H9 (cell line): ENCODE measurements around the gene TREML2. TPM values are rescaled to one million over a fixed set of nuclear protein-coding genes. Genes with fewer than 3 reads are reported as not detected.

Experiments used
- DNase-seq: peaks from one replicate; pipeline ENCODE4 v3.0.0-alpha.2; 2017
- H2AFZ ChIP-seq: one replicate; pipeline ENCODE4 v1.6.1; 2013; ENCODE audit warnings: mild to moderate bottlenecking, low read length, control low read depth, moderate library complexity
- H2AK5ac ChIP-seq: 2 replicates; pipeline ENCODE4 v1.6.1; 2013; ENCODE audit warnings: low read length, control low read depth, mixed read lengths; ENCODE audit not compliant: insufficient read length
- H2BK120ac ChIP-seq: one replicate; pipeline ENCODE4 v1.6.1; 2013; ENCODE audit warnings: low read depth, mild to moderate bottlenecking, low read length, control low read depth, inconsistent platforms; ENCODE audit not compliant: poor library complexity, severe bottlenecking
- H2BK12ac ChIP-seq: 2 replicates; pipeline ENCODE4 v1.6.1; 2013; ENCODE audit warnings: low read length, control low read depth, mixed read lengths, low read depth; ENCODE audit not compliant: insufficient read length
- H2BK15ac ChIP-seq: 2 replicates; pipeline ENCODE4 v1.6.1; 2013; ENCODE audit warnings: low read depth, low read length, control low read depth
- H2BK20ac ChIP-seq: one replicate; pipeline ENCODE4 v1.6.1; 2013; ENCODE audit warnings: low read depth, mild to moderate bottlenecking, low read length, control low read depth, inconsistent platforms; ENCODE audit not compliant: poor library complexity, severe bottlenecking
- H2BK5ac ChIP-seq: 2 replicates; pipeline ENCODE4 v1.6.1; 2013; ENCODE audit warnings: low read length, control low read depth, mixed read lengths; ENCODE audit not compliant: insufficient read length
- H3K14ac ChIP-seq: 2 replicates; pipeline ENCODE4 v1.6.1; 2013; ENCODE audit warnings: low read length, control low read depth; ENCODE audit not compliant: insufficient read depth
- H3K18ac ChIP-seq: 2 replicates; pipeline ENCODE4 v1.6.1; 2013; ENCODE audit warnings: low read depth, mild to moderate bottlenecking, mixed read lengths, low read length, control low read depth; ENCODE audit not compliant: insufficient read length
- H3K23ac ChIP-seq: 2 replicates; pipeline ENCODE4 v1.6.1; 2013; ENCODE audit warnings: low read length, control low read depth, mixed read lengths, low read depth; ENCODE audit not compliant: insufficient read length
- H3K23me2 ChIP-seq: 2 replicates; pipeline ENCODE4 v1.6.1; 2013; ENCODE audit warnings: low read depth, mild to moderate bottlenecking, mixed read lengths, low read length, control low read depth; ENCODE audit not compliant: insufficient read length, poor library complexity, severe bottlenecking
- H3K27ac ChIP-seq: 2 replicates; pipeline ENCODE4 v1.5.1; 2013; ENCODE audit warnings: low read length, control low read depth, mixed read lengths, low read depth; ENCODE audit not compliant: insufficient read length
- H3K27me3 ChIP-seq: 2 replicates; pipeline ENCODE4 v1.6.1; 2013; ENCODE audit warnings: low read length, control low read depth, inconsistent platforms; ENCODE audit not compliant: insufficient read depth
- H3K4ac ChIP-seq: 2 replicates; pipeline ENCODE4 v1.6.1; 2013; ENCODE audit warnings: low read depth, mild to moderate bottlenecking, control low read depth, inconsistent platforms, low read length, moderate library complexity
- H3K4me1 ChIP-seq: 2 replicates; pipeline ENCODE4 v1.6.1; 2013; ENCODE audit warnings: low read length, control low read depth, inconsistent platforms; ENCODE audit not compliant: insufficient read depth
- H3K4me2 ChIP-seq: 2 replicates; pipeline ENCODE4 v1.6.1; 2013; ENCODE audit warnings: low read length, control low read depth, mixed read lengths; ENCODE audit not compliant: insufficient read length, insufficient read depth
- H3K56ac ChIP-seq: 2 replicates; pipeline ENCODE4 v1.6.1; 2013; ENCODE audit warnings: low read depth, mild to moderate bottlenecking, mixed read lengths, low read length, control low read depth; ENCODE audit not compliant: insufficient read length
- H3K79me1 ChIP-seq: 2 replicates; pipeline ENCODE4 v1.6.1; 2013; ENCODE audit warnings: low read depth, mild to moderate bottlenecking, moderate library complexity, low read length, control low read depth, inconsistent platforms; ENCODE audit not compliant: insufficient read depth, poor library complexity, severe bottlenecking
- H3K79me2 ChIP-seq: 2 replicates; pipeline ENCODE4 v1.6.1; 2013; ENCODE audit warnings: low read length, control low read depth, inconsistent platforms; ENCODE audit not compliant: insufficient read depth
- H3K9ac ChIP-seq: 2 replicates; pipeline ENCODE4 v1.6.1; 2013; ENCODE audit warnings: low read length, control low read depth, mixed read lengths; ENCODE audit not compliant: insufficient read length; ENCODE audit errors: extremely low read depth
- H3K9me3 ChIP-seq: one replicate; pipeline ENCODE4 v1.6.1; 2013; ENCODE audit warnings: low read depth, low read length, inconsistent platforms; ENCODE audit not compliant: control insufficient read depth
- H3T11ph ChIP-seq: one replicate; pipeline ENCODE4 v1.6.1; 2013; ENCODE audit warnings: mild to moderate bottlenecking, low read length, control low read depth, inconsistent platforms
- H4K20me1 ChIP-seq: one replicate; pipeline ENCODE4 v1.6.1; 2013; ENCODE audit not compliant: control insufficient read depth, insufficient read length, insufficient read depth
- H4K5ac ChIP-seq: 2 replicates; pipeline ENCODE4 v1.6.1; 2013; ENCODE audit warnings: low read depth, mild to moderate bottlenecking, mixed read lengths, low read length, control low read depth; ENCODE audit not compliant: insufficient read length
- H4K8ac ChIP-seq: replicated peaks from 2 replicates; pipeline ENCODE4 v1.6.1; 2013; ENCODE audit warnings: low read length, control low read depth, mixed read lengths, low read depth; ENCODE audit not compliant: insufficient read length
- H4K91ac ChIP-seq: 2 replicates; pipeline ENCODE4 v1.6.1; 2013; ENCODE audit warnings: low read depth, mild to moderate bottlenecking, moderate library complexity, mixed read lengths, low read length, control low read depth; ENCODE audit not compliant: insufficient read length
- H3K27ac Mint-ChIP-seq, 3 experiments: 2 replicates in 2 of 3; 3 replicates in 1 of 3; pipeline ENCODE4 v1.8.0; 2020 to 2021; ENCODE audit warnings: mixed read lengths in 3 of 3, mild to moderate bottlenecking in 1 of 3, moderate library complexity in 1 of 3
- H3K27me3 Mint-ChIP-seq: 2 replicates; pipeline ENCODE4 v1.8.0; 2021; ENCODE audit warnings: low read depth, mild to moderate bottlenecking, moderate library complexity, mixed read lengths
- H3K36me3 Mint-ChIP-seq, 3 experiments: 2 replicates in 2 of 3; 3 replicates in 1 of 3; pipeline ENCODE4 v1.8.0; 2020 to 2021; ENCODE audit warnings: low read depth in 3 of 3, mixed read lengths in 3 of 3; ENCODE audit not compliant: insufficient read depth in 1 of 3
- H3K4me1 Mint-ChIP-seq, 2 experiments: 2 replicates each; pipeline ENCODE4 v1.8.0; 2020; ENCODE audit warnings: mixed read lengths in 2 of 2
- H3K4me3 Mint-ChIP-seq, 2 experiments: 2 replicates in 1 of 2; 3 replicates in 1 of 2; pipeline ENCODE4 v1.8.0; 2020 to 2021; ENCODE audit warnings: mild to moderate bottlenecking in 2 of 2, mixed read lengths in 2 of 2, moderate library complexity in 1 of 2
- H3K9me3 Mint-ChIP-seq, 2 experiments: 2 replicates in 1 of 2; 3 replicates in 1 of 2; pipeline ENCODE4 v1.8.0; 2020; ENCODE audit warnings: mild to moderate bottlenecking in 2 of 2, mixed read lengths in 2 of 2, moderate library complexity in 1 of 2
- CTCF ChIP-seq: fragments of 200-600 bp; sonication (generic); conservative IDR thresholded peaks from 3 replicates; pipeline ENCODE4 v1.8.0; 2021; ENCODE audit warnings: antibody characterized with exemption, mild to moderate bottlenecking
- WGBS: extraction: QIAGEN DNeasy Blood & Tissue Kit; methylation state at CpG from one replicate; pipeline ENCODE4 v1.1.7; 2013; ENCODE audit warnings: missing lambda C conversion rate, low lambda C conversion rate, mixed read lengths; ENCODE audit not compliant: insufficient read length; ENCODE audit errors: extremely low coverage; 5-methylcytosine and 5-hydroxymethylcytosine counted together
- total RNA-seq: library from RNA; stranded (reverse); gene quantifications from 2 replicates; pipeline ENCODE4 v1.2.1, GENCODE V29; 2021

TREML2 gene
- total RNA-seq, 1 experiment from 2014 or later: 0.07 TPM

- H4K8ac ChIP-seq: no peak overlapping the region
- H3K4me3 Mint-ChIP-seq: no peak overlapping the region
- H3K9me3 Mint-ChIP-seq: peaks cover 6 to 9% of the 10 kb centered on the region in 2 experiments; a peak in 4 of 5 replicates
- H4K91ac ChIP-seq: no peak overlapping the region
- H3K14ac ChIP-seq: no peak overlapping the region
- no peaks in the 10 kb centered on the region for H3K79me2 ChIP-seq
- no CpG with 5 or more reads among the region's 12 CpGs for WGBS
- H3K27ac Mint-ChIP-seq: no peak overlapping the region
- H2AK5ac ChIP-seq: no peak overlapping the region
- no peak overlapping the region for H3K18ac ChIP-seq
- H3K27me3 Mint-ChIP-seq: peaks cover 8% of the 10 kb centered on the region
- H3T11ph ChIP-seq: no peak overlapping the region
- no peak overlapping the region for H3K4me2 ChIP-seq
- no peaks in the 10 kb centered on the region for H3K79me1 ChIP-seq
- no peak overlapping the region for H2BK5ac ChIP-seq
- H3K27ac ChIP-seq: no peak overlapping the region
- H4K20me1 ChIP-seq: no peaks in the 10 kb centered on the region
- H3K4ac ChIP-seq: no peak overlapping the region
- no peak overlapping the region for H3K23ac ChIP-seq
- H3K36me3 Mint-ChIP-seq: peaks cover 0 to 8% (median 2%) of the 10 kb centered on the region in 3 experiments; a peak in 3 of 7 replicates
- H2BK12ac ChIP-seq: no peak overlapping the region
- H2BK15ac ChIP-seq: no peak overlapping the region
- no peaks in the 10 kb centered on the region for H3K27me3 ChIP-seq
- no peak overlapping the region for H2AFZ ChIP-seq
- H3K9me3 ChIP-seq: no peaks in the 10 kb centered on the region
- peaks cover 2% of the 10 kb centered on the region; the same call in 1 of the 2 replicates for H3K4me1 ChIP-seq
- H3K4me1 Mint-ChIP-seq: peaks cover 12 to 15% of the 10 kb centered on the region in 2 experiments
- no peak overlapping the region for H3K56ac ChIP-seq
- no peaks in the 10 kb centered on the region for H3K23me2 ChIP-seq
- no peak for TF ChIP-seq CTCF
- H3K9ac ChIP-seq: no peak overlapping the region
- peak; percentile 8 for DNase-seq
- H4K5ac ChIP-seq: no peak overlapping the region
- no peak overlapping the region for H2BK20ac ChIP-seq
- H2BK120ac ChIP-seq: no peak overlapping the region
Observed at GRCh38 chr6:41176189-41176588, 24.8 kb downstream of the TREML2 start.
